Measurements from ENCODE around the gene NOM1.
A peak's percentile ranks its signal among the peaks of the same experiment; 100 is the strongest.
"Not testable (repeated sequence)": the region's sequence is repeated elsewhere in the genome, so short reads cannot be mapped to it uniquely, and the experiment has no call there.

The NOM1 gene, protein sequence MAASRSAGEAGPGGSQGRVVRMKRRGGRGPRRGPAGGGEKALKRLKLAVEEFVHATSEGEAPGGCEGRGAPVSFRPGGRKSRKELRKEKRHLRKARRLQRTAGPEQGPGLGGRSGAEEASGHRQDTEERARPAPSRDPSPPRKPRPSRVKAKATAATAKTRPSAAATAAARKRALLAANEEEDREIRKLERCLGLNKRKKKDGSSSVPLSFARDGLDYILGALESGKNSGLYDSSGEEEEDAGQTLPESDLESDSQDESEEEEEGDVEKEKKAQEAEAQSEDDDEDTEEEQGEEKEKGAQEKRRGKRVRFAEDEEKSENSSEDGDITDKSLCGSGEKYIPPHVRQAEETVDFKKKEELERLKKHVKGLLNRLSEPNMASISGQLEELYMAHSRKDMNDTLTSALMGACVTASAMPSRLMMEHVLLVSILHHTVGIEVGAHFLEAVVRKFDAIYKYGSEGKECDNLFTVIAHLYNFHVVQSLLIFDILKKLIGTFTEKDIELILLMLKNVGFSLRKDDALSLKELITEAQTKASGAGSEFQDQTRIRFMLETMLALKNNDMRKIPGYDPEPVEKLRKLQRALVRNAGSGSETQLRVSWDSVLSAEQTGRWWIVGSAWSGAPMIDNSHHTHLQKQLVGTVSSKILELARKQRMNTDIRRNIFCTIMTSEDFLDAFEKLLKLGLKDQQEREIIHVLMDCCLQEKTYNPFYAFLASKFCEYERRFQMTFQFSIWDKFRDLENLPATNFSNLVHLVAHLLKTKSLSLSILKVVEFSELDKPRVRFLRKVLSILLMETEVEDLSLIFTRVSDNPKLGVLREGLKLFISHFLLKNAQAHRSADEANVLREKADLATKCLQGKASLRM

DNA sequence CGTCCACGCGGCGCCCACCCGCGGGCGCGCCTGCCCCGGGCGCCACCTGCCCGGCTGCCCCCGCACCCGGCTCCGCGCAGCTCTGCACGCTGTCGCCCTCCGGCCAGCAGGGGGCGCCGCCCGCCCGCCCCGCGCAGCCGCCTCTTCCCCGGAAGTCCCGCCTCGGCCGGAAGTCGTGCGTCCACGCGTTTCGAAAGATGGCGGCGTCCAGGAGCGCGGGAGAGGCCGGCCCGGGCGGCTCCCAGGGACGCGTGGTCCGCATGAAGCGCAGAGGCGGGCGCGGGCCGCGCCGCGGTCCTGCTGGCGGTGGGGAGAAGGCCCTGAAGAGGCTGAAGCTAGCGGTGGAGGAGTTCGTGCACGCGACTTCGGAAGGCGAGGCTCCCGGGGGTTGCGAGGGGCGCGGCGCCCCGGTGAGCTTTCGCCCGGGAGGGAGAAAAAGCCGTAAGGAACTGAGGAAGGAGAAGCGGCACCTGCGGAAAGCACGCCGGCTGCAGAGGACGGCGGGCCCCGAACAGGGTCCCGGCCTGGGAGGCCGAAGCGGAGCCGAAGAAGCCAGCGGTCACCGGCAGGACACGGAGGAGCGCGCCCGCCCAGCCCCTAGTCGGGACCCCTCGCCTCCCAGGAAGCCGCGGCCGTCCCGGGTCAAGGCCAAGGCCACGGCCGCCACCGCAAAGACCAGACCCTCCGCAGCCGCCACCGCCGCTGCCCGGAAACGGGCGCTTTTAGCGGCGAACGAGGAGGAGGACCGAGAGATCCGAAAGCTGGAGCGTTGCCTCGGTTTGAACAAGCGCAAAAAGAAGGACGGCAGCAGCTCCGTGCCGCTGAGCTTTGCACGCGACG, at the start of gene NOM1:
TSS of gene NOM1 (plus strand) at position 172 of the 840 bp plus-strand sequence. CDS start at position 198, 26 bp downstream.
- H3K4me3 ChIP-seq (ENCODE audit: low read length) = peak within 1 kb of the TSS; percentile 90
- DNase-seq (ENCODE audit: low read depth) = peak; percentile 88
- TF ChIP-seq, protein P1, sequence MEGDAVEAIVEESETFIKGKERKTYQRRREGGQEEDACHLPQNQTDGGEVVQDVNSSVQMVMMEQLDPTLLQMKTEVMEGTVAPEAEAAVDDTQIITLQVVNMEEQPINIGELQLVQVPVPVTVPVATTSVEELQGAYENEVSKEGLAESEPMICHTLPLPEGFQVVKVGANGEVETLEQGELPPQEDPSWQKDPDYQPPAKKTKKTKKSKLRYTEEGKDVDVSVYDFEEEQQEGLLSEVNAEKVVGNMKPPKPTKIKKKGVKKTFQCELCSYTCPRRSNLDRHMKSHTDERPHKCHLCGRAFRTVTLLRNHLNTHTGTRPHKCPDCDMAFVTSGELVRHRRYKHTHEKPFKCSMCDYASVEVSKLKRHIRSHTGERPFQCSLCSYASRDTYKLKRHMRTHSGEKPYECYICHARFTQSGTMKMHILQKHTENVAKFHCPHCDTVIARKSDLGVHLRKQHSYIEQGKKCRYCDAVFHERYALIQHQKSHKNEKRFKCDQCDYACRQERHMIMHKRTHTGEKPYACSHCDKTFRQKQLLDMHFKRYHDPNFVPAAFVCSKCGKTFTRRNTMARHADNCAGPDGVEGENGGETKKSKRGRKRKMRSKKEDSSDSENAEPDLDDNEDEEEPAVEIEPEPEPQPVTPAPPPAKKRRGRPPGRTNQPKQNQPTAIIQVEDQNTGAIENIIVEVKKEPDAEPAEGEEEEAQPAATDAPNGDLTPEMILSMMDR (IDR thresholded peaks at IDR 0.05; ENCODE audit: insufficient read depth, low read depth, low read length, missing control alignments) = peak; percentile 37

DNA sequence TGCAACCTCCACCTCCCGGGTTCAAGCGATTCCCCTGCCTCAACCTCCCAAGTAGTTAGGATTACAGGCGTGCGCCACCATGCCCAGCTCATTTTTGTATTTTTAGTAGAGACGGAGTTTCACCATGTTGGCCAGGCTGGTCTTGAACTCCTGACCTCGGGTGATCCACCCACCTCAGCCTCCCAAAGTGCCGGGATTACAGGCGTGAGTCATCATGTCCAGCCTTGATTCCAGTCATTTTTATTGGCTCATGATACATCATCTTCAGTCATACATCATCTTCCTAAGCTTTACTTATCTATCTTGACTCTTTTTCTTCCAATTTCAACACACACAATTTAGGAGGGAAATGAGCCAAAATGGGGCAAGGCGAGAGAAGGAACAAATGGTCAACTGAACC, 49.4 kb upstream of the NOM1 start:
- H3K4me3 ChIP-seq (ENCODE audit: low read length); DNase-seq (ENCODE audit: low read depth): not testable (repeated sequence)

DNA sequence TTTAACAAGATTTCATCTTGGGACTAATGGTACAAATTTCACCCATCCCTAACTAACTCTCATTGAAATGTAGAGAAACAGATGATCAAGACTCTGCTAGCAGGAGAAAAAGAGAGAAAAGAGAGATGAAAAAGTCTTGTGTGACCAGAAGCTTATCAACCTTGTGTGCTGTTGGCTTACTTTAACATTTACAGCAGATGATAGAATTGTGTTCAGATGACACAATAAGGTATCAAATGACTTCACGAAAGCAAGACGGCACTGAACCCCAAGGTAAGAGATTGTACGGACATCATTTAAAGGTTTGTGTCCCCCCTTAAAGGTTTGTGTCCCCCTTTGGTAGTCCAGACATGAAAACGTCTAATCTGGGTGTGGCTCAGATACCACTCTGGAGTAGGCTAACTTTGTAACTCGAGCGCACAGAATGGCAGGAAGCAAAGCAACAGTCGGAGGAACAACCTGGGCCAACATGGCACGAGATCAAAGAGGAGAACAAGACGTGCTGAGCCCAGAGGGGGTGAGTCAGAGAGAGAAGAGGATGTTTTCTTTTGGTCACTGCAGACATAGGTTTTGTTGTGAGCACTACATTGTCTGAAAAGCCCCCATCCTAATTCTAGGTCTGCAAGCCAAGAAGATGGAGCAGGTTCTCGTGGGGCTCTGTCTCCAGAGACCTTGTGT, 46.1 kb upstream of the NOM1 start:
- TF ChIP-seq, protein P1 (IDR thresholded peaks at IDR 0.05; ENCODE audit: insufficient read depth, low read depth, low read length, missing control alignments) = no peak
- DNase-seq (ENCODE audit: low read depth) = peak; percentile 82
- H3K4me3 ChIP-seq (ENCODE audit: low read length) = no peak overlapping the region

DNA sequence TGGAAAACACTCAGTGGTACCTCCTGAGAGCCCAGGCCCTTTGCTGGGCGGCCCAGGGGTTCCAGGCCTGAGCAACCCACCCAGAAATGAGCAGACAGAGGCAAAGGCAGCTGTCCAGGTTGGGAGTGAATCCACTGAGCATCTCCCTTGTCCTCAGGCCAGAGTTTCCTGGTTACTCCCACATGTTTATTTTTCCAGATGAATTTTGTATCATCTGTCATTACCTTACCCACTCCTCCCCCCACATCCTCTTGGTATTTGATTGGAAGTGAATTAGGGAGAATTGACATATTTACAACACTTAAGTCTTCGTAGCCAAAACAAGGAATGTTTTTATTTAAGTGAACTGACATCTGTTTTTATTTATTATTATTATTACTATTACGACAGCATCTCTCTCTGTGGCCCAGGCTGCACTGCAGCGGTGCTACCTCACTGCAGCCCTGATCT, 43.3 kb upstream of the NOM1 start:
- no peak for DNase-seq (ENCODE audit: low read depth)
- TF ChIP-seq, protein P1 (IDR thresholded peaks at IDR 0.05; ENCODE audit: insufficient read depth, low read depth, low read length, missing control alignments) = no peak
- no peak overlapping the region for H3K4me3 ChIP-seq (ENCODE audit: low read length)

DNA sequence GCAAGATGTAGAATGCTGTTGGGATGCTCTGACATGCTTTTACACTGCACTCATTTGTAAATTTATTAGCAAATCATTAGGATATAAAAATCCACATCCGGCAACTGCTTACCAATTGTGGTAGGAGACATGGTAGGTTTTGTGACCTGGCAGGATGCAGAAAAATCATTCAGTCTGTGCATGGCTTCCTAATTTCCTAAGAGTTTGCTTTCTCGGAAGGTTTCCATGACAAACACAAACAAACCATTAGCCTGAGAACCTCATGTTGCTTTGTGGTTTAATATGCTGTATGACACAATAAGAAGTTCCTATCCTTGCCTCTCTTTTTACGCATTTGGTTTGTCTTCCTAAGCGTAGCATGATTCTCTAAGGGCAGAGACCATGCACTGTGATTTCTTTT, 41.9 kb upstream of the NOM1 start:
- H3K4me3 ChIP-seq (ENCODE audit: low read length) = no peak overlapping the region
- TF ChIP-seq, protein P1 (IDR thresholded peaks at IDR 0.05; ENCODE audit: insufficient read depth, low read depth, low read length, missing control alignments) = no peak
- no peak for DNase-seq (ENCODE audit: low read depth)

DNA sequence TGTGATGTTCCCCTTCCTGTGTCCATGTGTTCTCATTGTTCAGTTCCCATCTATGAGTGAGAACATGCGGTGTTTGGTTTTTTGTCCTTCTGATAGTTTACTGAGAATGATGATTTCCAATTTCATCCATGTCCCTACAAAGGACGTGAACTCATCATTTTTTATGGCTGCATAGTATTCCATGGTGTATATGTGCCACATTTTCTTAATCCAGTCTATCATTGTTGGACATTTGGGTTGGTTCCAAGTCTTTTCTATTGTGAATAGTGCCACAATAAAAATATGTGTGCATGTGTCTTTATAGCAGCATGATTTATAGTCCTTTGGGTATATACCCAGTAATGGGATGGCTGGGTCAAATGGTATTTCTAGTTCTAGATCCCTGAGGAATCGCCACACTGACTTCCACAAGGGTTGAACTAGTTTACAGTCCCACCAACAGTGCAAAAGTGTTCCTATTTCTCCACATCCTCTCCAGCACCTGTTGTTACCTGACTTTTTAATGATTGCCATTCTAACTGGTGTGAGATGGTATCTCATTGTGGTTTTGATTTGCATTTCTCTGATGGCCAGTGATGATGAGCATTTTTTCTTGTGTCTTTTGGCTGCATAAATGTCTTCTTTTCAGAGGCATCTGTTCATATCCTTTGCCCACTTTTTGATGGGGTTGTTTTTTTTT, 39.8 kb upstream of the NOM1 start:
- not testable (repeated sequence) for DNase-seq (ENCODE audit: low read depth)

DNA sequence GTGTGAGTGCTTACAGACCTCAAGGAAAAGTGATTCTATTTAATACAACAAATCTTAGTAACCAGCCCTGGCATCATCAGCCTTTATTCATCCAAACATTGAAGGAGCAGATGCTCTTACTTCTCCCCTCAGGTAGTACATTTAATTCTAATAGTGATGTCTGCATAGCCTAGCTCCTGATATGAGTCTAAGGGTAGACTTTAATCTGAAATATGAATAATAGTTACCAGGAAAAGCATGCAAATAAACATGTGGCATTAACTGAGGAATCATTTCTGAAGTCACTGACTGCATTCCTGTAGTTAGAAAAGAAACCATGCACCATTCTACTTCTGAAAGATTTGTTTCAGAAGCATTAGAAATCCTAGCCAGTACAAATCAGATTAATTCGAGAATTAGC, 30.9 kb upstream of the NOM1 start:
- H3K4me3 ChIP-seq (ENCODE audit: low read length) = no peak overlapping the region
- TF ChIP-seq, protein P1 (IDR thresholded peaks at IDR 0.05; ENCODE audit: insufficient read depth, low read depth, low read length, missing control alignments) = no peak
- no peak for DNase-seq (ENCODE audit: low read depth)

More for the DNA sequence above, 39.8 kb upstream of the NOM1 start:
- not testable (repeated sequence) for H3K4me3 ChIP-seq (ENCODE audit: low read length)

Measured in epithelial cell of esophagus (primary cell).